NK-92 (cell line): ENCODE results near the gene EEF1AKMT4.

Experiments used
- DNase-seq: peaks from one replicate; lab custom pipeline; 2025; ENCODE audit not compliant: unreplicated experiment; lab: John Stamatoyannopoulos, UW

The EEF1AKMT4 gene

GRCh38 chr3:184249412-184250166 is at the start of gene EEF1AKMT4:
Gene EEF1AKMT4, plus strand, starts transcription at chr3:184249672. Its CDS starts 23 bp downstream, at chr3:184249695.
- DNase-seq, result peak; percentile 75

- no peak for DNase-seq
Measured at GRCh38 chr3:184200825-184201224, 48.6 kb upstream of the EEF1AKMT4 start.

DNA sequence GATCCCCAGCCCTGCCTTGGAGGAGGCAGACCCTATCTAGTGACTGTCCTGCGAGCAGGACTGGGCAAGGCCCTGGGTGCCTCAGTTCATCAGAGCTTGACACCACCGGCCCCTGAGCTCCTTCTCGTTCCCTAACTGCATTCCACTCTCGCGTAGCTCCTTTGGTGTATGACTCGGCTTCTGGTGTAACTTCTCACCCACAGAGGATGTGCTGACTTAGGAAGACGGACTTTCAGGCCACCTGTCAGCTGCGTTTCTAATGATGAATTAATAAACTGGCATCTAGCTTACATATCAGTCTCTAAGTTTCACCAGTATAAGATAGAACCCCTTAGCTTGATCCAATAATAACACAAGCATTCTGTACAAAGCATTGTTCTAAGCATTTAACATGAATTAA is 45.9 kb upstream of the EEF1AKMT4 start:
- no peak for DNase-seq

- no peak for DNase-seq
Measured at GRCh38 chr3:184209146-184209923, 40.1 kb upstream of the EEF1AKMT4 start.

GRCh38 chr3:184211297-184211696 is 38.2 kb upstream of the EEF1AKMT4 start:
- DNase-seq, result no peak

DNA sequence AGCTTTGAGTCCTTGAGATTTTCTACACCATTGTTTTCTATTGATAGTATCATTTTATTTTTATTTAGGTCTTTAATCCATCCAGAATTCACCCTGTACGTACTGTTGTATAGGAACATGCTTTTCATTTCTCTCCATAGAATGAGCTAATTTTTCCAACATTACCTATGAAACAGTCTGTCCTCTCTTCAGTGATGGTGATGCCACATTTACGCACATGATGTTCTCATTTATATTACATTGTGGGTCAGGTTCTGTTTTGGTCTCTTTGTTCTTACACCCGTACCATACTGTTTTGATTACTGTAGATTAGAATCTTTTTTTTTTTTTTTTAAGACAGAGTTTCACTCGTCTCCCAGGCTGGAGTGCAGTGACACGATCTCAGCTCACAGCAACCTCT is 37.8 kb upstream of the EEF1AKMT4 start:
- DNase-seq, result no peak

DNA sequence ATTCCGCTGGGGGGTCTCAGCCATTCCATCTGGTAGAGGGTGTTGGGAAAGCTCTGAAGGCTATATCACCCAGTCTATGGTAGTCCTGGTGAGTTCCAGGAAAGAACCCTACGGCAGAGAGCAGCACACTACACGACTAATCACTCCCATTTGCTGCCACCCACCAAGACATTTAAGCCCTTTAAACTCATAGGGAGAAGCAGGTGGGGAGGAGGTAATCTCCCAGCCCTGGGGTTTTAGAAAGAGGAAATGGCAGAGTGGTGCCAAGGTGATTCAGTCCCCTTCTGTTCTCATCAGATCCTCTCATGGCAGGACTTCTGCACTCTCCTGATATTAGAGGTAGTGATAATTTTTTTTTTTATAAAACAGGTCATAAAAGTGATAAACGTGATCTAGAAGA is 30.7 kb upstream of the EEF1AKMT4 start:
- no peak for DNase-seq

- DNase-seq, result no peak
Measured at GRCh38 chr3:184222521-184222920, 27.0 kb upstream of the EEF1AKMT4 start.

- DNase-seq, result no peak
Measured at GRCh38 chr3:184223946-184224345, 25.5 kb upstream of the EEF1AKMT4 start.

DNA sequence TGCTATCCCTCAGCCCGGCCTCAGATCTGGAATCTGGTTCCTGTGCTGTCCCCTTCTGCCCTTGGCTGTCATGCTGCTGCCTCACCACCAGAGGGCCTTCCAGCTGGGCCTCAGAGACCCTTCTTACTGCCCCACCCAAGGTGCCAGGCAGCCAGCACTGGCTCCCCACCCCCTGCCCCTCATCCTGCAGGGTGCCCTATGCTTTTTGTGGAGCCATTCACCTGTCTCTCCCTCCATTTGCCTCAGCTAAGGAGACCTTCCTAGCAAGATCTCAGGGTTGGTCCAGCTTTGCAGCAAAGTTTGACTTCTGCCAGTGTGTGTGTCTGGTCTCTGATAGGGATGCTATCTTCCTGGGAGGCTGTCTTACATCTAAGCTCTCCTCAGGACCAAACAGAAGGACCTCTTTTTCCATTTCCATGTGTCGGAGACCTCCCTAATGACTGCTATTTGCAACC is 22.0 kb upstream of the EEF1AKMT4 start:
- DNase-seq, result no peak

DNA sequence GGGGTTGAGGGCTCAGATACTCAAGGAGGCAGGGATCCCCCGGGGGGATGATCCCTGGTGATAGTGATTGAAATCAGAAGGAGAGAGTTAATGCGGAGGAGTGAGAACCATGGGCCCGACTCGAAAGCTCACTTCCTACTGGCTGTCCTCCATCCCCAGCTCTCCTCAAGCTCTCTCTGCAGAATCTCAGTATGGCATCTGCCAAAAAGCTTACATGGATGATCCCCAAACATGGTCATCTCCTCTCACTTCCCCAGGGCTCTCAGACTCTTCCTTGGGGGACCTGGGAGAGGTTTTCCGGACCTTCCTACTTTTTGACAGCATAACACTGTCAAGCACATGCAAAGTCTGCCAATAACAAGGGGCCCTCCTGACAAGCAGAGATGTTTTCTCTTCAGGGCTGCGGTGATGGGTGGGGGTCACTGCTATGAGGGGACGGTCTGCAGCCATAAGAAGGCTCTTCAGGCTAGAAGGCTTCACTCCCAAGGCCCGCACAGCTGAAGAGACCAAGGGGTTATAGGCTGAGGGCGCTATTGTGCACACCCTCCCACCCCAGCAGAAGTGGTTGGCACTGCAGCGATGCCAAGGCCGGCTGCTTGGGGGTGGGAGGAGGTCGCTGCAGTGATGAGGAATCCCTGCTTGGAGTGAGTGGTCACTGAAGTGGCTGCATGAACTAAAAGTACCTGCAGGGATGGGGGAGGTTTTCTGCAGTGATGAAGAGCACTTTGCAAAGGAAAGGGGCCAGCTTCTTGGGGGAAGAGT is 20.9 kb upstream of the EEF1AKMT4 start:
- DNase-seq, result no peak

- no peak for DNase-seq
Measured at GRCh38 chr3:184229394-184230080, 19.9 kb upstream of the EEF1AKMT4 start, which contains the start of gene VWA5B2. Gene VWA5B2, plus strand, starts transcription at chr3:184229585. Its CDS starts 944 bp downstream, at chr3:184230529.

DNA sequence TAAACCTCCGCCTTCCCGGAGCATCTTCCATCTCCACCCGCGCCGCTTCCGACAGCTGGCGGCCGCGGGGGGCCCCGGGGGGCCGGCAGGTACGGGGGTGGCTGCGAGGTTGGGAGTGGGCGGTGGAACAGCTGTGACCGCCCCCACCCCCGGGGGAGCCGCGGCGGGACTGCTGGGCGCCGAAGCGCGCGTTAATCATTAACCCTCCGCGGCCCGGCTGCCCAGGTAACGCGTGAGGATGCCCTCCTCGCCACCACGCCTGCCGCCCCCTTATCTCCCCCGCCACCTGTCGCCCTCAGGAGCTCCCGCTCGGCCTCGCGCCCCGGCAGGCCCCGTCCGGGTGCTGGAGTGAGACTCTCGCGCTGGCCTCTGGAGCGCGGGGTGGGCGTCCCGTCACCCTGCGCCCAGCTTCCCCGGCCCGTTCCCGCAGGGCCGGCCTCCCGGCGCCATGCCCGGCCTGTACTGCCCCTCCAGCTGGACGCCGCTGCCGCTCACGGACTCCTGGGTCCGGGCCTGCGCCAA is 19.3 kb upstream of the EEF1AKMT4 start:
- no peak for DNase-seq

DNA sequence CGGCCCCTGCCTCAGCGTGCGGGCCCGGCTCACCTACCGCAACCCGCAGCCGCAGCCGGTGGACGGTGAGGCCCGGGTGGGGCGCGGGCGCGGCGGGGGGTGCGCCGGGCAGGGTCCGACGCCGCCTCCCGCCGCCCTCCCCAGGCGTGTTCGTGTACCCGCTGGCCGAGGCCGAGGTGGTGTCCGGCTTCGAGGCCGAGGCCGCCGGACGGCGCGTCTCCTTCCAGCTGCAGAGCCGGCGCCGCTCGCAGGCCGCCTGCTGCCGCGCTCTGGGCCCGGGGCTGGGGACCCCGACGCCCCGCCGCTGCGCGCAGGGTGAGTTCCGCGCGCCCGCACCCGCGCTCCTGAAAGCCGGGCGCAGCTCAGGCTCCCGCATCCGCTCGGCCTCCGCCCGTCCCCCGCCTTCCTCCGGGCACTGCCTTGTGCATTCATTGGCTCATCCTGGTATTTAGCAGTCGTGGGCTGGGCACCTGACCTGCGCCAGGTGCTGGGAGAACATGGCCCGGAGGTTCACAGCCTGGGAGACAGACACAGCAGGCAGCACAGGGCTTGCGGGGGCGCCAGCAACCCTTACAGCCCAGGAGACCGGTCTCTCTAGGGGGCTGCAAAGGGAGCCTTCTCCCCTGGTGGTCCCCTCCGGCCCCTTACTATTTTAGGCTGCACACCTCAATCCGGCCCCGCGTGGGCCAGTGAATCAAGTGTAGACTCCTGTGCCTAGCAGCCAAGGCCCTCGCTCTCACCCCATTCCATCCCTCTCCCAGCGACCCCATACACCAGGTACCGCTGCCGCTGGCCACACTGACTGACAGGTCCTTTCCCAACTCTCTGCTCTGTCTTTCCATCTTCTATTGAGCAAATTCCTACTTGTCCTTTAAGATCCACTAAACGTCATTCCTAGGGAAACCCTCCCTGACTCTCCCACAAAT is 18.6 kb upstream of the EEF1AKMT4 start:
- DNase-seq, result no peak

GRCh38 chr3:184231671-184232070 is 17.8 kb upstream of the EEF1AKMT4 start:
- DNase-seq, result no peak

- no peak for DNase-seq
Measured at GRCh38 chr3:184233127-184233843, 16.2 kb upstream of the EEF1AKMT4 start.

GRCh38 chr3:184234224-184234623 is 15.2 kb upstream of the EEF1AKMT4 start:
- no peak for DNase-seq

- DNase-seq, result no peak
Measured at GRCh38 chr3:184234671-184235380, 14.6 kb upstream of the EEF1AKMT4 start.
